GM10248 (cell line): ENCODE measurements around the gene FSCB.
"Not testable (repeated sequence)": the region's sequence is repeated elsewhere in the genome, so short reads cannot be mapped to it uniquely, and the experiment has no call there.

Experiments used
- CTCF ChIA-PET: fragments of 300-600 bp; sonication (Branson Sonifier 250); formaldehyde crosslinking; extraction: SDS; loops from one replicate; lab custom pipeline; 2021; ENCODE audit warnings: antibody characterized with exemption; lab: Yijun Ruan, JAX
- POLR2A ChIA-PET: fragments of 350-650 bp; sonication (Branson Sonifier 250); formaldehyde crosslinking; extraction: SDS; loops from one replicate; lab custom pipeline; 2020; ENCODE audit warnings: antibody characterized with exemption; lab: Yijun Ruan, JAX
- DNase-seq: peaks from one replicate; pipeline ENCODE4 v3.0.0; 2012; ENCODE audit errors: extremely low spot score
- CTCF ChIP-seq: IDR thresholded peaks from 2 replicates; pipeline ENCODE4 v1.5.1; 2012; ENCODE audit warnings: mild to moderate bottlenecking, low read depth; ENCODE audit errors: extremely low read depth, missing control alignments, control extremely low read depth

FSCB gene

GRCh38 chr14:44507183-44507582 is at the start of gene FSCB:
Gene FSCB (minus strand): TSS chr14:44507283. CDS start chr14:44506987, 296 bp downstream.
- no peak for DNase-seq
- ChIA-PET CTCF (no interaction called here), POLR2A (no interaction called here)
- no peak for TF ChIP-seq CTCF

GRCh38 chr14:44531658-44532057 is 24.6 kb upstream of the FSCB start:
- DNase-seq, result no peak
- TF ChIP-seq CTCF, result no peak
- ChIA-PET POLR2A (no interaction called here), CTCF (interaction anchor here (0.8 kb wide), 1 partner anchor 44 kb away, joined by 3 read pairs; no protein-coding TSS in a partner anchor)

DNA sequence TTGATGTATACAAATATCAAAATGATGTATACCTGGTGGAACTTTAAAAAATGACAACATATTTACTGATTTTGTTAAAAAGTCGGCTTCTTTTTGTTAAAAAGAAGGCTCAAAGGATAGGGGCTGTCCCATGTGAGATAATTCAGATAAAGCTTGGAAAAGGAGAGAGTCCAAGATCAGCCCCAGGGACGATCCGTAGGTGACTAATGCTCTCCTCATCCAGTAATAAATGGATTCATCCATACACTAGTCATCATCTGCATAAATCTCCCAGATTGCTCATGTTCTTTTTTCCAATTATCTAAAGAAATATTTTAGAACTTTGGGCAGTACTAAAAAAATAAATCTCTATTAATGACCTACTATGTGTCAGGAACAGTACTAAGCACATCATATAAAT is 23.4 kb upstream of the FSCB start:
- TF ChIP-seq CTCF, result no peak
- no peak for DNase-seq
- CTCF ChIA-PET, result no interaction called here
- POLR2A ChIA-PET, result no interaction called here

- ChIA-PET POLR2A (no interaction called here), CTCF (no interaction called here)
- no peak for DNase-seq
- TF ChIP-seq CTCF, result no peak
These were observed 21.9 kb upstream of the FSCB start for GRCh38 chr14:44529026-44529425.

GRCh38 chr14:44528180-44528579 is 21.1 kb upstream of the FSCB start:
- TF ChIP-seq CTCF, result no peak
- DNase-seq, result no peak
- ChIA-PET POLR2A (no interaction called here), CTCF (no interaction called here)

DNA sequence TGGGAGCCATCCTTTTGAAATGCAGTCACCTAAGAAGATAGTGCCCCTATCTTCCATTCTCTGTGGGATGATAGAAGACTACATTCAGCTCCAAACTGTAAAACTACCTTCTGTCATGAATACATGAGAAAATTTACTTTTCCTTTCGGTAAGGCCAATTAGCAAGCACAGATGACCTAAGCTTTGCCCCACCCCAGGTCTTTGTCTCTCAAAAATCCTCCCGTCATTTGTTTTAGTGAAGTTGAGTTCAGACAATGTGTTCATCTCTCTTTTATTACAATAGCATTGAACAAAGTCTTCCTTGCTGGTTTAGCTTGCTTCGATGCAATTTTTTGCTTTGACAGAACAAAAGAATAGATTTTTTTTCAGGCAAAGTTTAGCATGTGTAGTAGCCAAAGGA is 18.2 kb upstream of the FSCB start:
- ChIA-PET POLR2A (no interaction called here), CTCF (no interaction called here)
- no peak for DNase-seq
- no peak for TF ChIP-seq CTCF

DNA sequence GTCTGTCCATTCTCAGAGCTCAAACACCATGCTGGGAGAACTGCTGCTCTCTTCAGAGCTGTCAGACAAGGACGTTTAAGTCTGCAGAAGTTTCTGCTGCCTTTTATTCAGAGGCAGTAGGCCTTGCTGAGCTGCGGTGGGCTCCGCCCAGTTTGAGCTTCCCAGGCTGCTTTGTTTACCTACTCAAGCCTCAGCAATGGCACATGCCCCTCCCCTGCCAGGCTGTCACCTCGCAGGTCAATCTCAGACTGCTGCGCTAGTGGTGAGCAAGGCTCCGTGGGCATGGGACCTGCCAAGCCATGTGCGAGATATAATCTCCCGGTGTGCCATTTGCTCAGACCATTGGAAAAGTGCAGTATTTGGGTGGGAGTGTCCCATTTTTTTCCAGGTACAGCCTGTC is 8.6 kb upstream of the FSCB start:
- CTCF ChIA-PET, POLR2A ChIA-PET, DNase-seq: not testable (repeated sequence)
